GM03348 (cell line): Measurements from ENCODE around the gene ZNF768.

Experiments
- DNase-seq: peaks from one replicate; pipeline ENCODE4 v3.0.0; 2012; ENCODE audit warnings: low spot score

Gene ZNF768

GRCh38 chr16:30526137-30526822, at the start of gene ZNF768:
ZNF768 (minus strand) TSS chr16:30526566; CDS start chr16:30526413, 153 bp downstream.
- DNase-seq: peak; percentile 90

GRCh38 chr16:30574678-30575077, 48.3 kb upstream of the ZNF768 start:
- no peak for DNase-seq

- DNase-seq: peak; percentile 96
These were observed 45.3 kb upstream of the ZNF768 start, which contains the start of gene ZNF688 for GRCh38 chr16:30571445-30572322. ZNF688 (minus strand) TSS chr16:30571714; CDS start chr16:30571629, 85 bp downstream.

GRCh38 chr16:30570636-30571444, 44.5 kb upstream of the ZNF768 start:
- peak; percentile 49 for DNase-seq

GRCh38 chr16:30569746-30570635, 43.6 kb upstream of the ZNF768 start:
- no peak for DNase-seq

GRCh38 chr16:30569281-30569680, 42.9 kb upstream of the ZNF768 start:
- no peak for DNase-seq

GRCh38 chr16:30567991-30568638, 41.7 kb upstream of the ZNF768 start:
- DNase-seq: no peak

GRCh38 chr16:30567160-30567990, 41.0 kb upstream of the ZNF768 start:
- no peak for DNase-seq

- no peak for DNase-seq
These were observed 40.2 kb upstream of the ZNF768 start for GRCh38 chr16:30566531-30566930.

GRCh38 chr16:30565984-30566383, 39.6 kb upstream of the ZNF768 start:
- no peak for DNase-seq

- DNase-seq: no peak
These were observed 39.2 kb upstream of the ZNF768 start for GRCh38 chr16:30565526-30565925.

GRCh38 chr16:30562021-30562420, 35.7 kb upstream of the ZNF768 start:
- DNase-seq: no peak

- DNase-seq: peak; percentile 41
These were observed 34.9 kb upstream of the ZNF768 start for GRCh38 chr16:30561089-30561816.

- no peak for DNase-seq
These were observed 33.3 kb upstream of the ZNF768 start for GRCh38 chr16:30559690-30560089.

- no peak for DNase-seq
These were observed 32.5 kb upstream of the ZNF768 start for GRCh38 chr16:30558789-30559377.

GRCh38 chr16:30557957-30558788, 31.8 kb upstream of the ZNF768 start, which contains the start of gene ZNF764:
ZNF764 (minus strand) TSS chr16:30558374; CDS start chr16:30558182, 192 bp downstream.
- DNase-seq: peak; percentile 96

GRCh38 chr16:30557707-30557956, 31.3 kb upstream of the ZNF768 start:
- DNase-seq: peak; percentile 24

- no peak for DNase-seq
These were observed 29.7 kb upstream of the ZNF768 start for GRCh38 chr16:30556125-30556473.
